ENCODE results near the gene PPDPF. TPM values are rescaled to one million over a fixed set of nuclear protein-coding genes. Genes with fewer than 3 reads are reported as not detected.

The PPDPF gene
- total and polyA plus RNA-seq, 2 donors (not counting 3 experiments of a cell fraction or from before 2014, with no cell fraction given): 52.2 to 219 TPM

DNA sequence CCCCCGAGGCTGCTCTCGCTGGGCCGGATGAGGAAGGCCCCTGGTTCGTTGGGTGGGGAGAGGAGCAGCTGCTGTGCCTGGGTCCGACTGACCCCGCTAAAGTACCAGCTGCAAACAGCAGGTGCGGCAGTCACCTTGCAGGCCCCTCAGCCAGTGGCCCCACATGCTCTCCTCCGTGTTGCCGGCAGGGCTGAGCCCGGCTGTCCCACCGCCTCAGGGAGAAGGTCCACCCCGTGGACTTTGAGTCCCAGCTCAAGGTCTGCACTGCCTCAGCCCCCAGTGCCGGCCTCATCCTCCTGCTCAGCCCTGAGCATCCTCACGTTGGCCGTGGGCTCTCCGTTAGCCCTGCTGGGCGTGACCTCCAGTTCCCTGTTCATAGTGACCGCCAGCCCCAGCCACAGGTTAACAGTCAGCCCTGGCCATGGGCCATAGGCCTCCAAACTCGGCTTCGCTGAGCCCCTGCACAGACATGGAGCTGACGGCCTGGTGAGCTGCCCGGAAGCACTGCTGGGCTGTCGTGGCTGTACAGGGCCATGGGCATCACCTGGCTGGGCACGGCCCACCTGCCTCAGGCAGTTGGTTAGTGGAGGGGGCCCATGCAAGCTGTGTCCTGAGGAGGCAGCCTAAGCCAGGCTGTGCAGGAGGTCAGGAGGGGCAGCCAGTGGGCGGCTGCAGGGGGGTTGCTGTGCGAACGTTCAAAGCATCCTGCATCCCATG lies 23.8 kb downstream of the PPDPF start:
- no peaks in the 10 kb centered on the region for H3K9me3 ChIP-seq (replicated peaks; ENCODE audit: control insufficient read depth, insufficient read depth, low read length)
- no peak overlapping the region for H2AFZ ChIP-seq (ENCODE audit: low read depth, low read length)
- no peaks in the 10 kb centered on the region for H3K79me2 ChIP-seq (ENCODE audit: control insufficient read depth, insufficient read depth, low read length)
- ChIA-PET POLR2A (no interaction called here), CTCF (interaction anchor here (1.0 to 1.5 kb wide), 3 partner anchors 23 to 430 kb away, joined by 3 to 6 read pairs (median 4); no protein-coding TSS in a partner anchor)
- no peak for TF ChIP-seq JUN (IDR thresholded peaks at IDR 0.05; ENCODE audit: borderline replicate concordance, insufficient read depth, insufficient read length, low read depth)
- TF ChIP-seq GATA2 (IDR thresholded peaks at IDR 0.05; ENCODE audit: insufficient read depth, insufficient read length, low read depth, low read length): no peak
- TF ChIP-seq MYC (IDR thresholded peaks at IDR 0.05; ENCODE audit: low read depth, low read length): no peak
- TF ChIP-seq POLR2A (IDR thresholded peaks at IDR 0.05; ENCODE audit: low read depth, low read length): no peak
- TF ChIP-seq FOS (IDR thresholded peaks at IDR 0.05; ENCODE audit: borderline replicate concordance, insufficient read depth, low read length): no peak
- TF ChIP-seq, protein P1, sequence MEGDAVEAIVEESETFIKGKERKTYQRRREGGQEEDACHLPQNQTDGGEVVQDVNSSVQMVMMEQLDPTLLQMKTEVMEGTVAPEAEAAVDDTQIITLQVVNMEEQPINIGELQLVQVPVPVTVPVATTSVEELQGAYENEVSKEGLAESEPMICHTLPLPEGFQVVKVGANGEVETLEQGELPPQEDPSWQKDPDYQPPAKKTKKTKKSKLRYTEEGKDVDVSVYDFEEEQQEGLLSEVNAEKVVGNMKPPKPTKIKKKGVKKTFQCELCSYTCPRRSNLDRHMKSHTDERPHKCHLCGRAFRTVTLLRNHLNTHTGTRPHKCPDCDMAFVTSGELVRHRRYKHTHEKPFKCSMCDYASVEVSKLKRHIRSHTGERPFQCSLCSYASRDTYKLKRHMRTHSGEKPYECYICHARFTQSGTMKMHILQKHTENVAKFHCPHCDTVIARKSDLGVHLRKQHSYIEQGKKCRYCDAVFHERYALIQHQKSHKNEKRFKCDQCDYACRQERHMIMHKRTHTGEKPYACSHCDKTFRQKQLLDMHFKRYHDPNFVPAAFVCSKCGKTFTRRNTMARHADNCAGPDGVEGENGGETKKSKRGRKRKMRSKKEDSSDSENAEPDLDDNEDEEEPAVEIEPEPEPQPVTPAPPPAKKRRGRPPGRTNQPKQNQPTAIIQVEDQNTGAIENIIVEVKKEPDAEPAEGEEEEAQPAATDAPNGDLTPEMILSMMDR (IDR thresholded peaks at IDR 0.05; ENCODE audit: extremely low read depth in 1 of 2, insufficient read depth in 1 of 2, low read depth in 1 of 2, low read length in 2 of 2): no peak
- TF ChIP-seq, protein P2, sequence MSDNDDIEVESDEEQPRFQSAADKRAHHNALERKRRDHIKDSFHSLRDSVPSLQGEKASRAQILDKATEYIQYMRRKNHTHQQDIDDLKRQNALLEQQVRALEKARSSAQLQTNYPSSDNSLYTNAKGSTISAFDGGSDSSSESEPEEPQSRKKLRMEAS (IDR thresholded peaks at IDR 0.05; ENCODE audit: insufficient read depth, insufficient read length): no peak
- TF ChIP-seq EZH2 (IDR thresholded peaks at IDR 0.05; ENCODE audit: borderline replicate concordance, low read depth, low read length, severe bottlenecking): no peak
- no peak for TF ChIP-seq POLR2AphosphoS5 (IDR thresholded peaks at IDR 0.05; ENCODE audit: insufficient read depth, low read depth, low read length)
- no peaks in the 10 kb centered on the region for H3K36me3 ChIP-seq (ENCODE audit: control insufficient read depth in 2 of 2, extremely low read depth in 1 of 2, insufficient read depth in 2 of 2, low read length in 2 of 2)
- BruUV-seq (replicated peaks): no TSS peak
- H3K27me3 ChIP-seq (ENCODE audit: control insufficient read depth in 2 of 2, insufficient read depth in 2 of 2, low read length in 2 of 2): no peaks in the 10 kb centered on the region
- no peak overlapping the region for H3K4me3 ChIP-seq (replicated peaks in 1 of 3; ENCODE audit: insufficient read depth in 1 of 3, low read depth in 1 of 3, low read length in 3 of 3)
- DNase-seq (ENCODE audit: low read depth, low spot score): no peak
- H3K4me2 ChIP-seq (ENCODE audit: insufficient read depth, low read length): no peak overlapping the region
- dilution Hi-C loops (cut with MboI; ENCODE audit: extremely low pct_ligation_motif_present, low sequenced_read_pairs) (no loop called here), intact Hi-C loops (cut with micrococcal nuclease) (no loop called here)
- no peak overlapping the region for H3K27ac ChIP-seq (ENCODE audit: insufficient read depth, low read depth, low read length)
- H3K9me1 ChIP-seq (replicated peaks; ENCODE audit: control insufficient read depth, extremely low read depth, insufficient read depth, low read length): no peaks in the 10 kb centered on the region
- no peak overlapping the region for H3K9ac ChIP-seq (replicated peaks; ENCODE audit: extremely low read depth, insufficient read depth, low read length)
- no peaks in the 10 kb centered on the region for H4K20me1 ChIP-seq (replicated peaks; ENCODE audit: control insufficient read depth, extremely low read depth, insufficient read depth, low read length)
- no peak for FAIRE-seq
- no peaks in the 10 kb centered on the region for H3K4me1 ChIP-seq (ENCODE audit: control insufficient read depth, extremely low read depth, insufficient read depth, low read length)
